ENCODE data around the gene ARHGAP15.

ARHGAP15 gene

GRCh38 chr2:143344780-143345179, 215.6 kb downstream of the ARHGAP15 start:
- DNase-seq (ENCODE audit: low read depth) = no peak

- no peak for DNase-seq (ENCODE audit: low read depth)
These were observed 216.9 kb downstream of the ARHGAP15 start for GRCh38 chr2:143345887-143346787.

- no peak for DNase-seq (ENCODE audit: low read depth)
These were observed 218.1 kb downstream of the ARHGAP15 start for GRCh38 chr2:143347271-143347695.

GRCh38 chr2:143347901-143348414, 218.7 kb downstream of the ARHGAP15 start:
- no peak for DNase-seq (ENCODE audit: low read depth)

- no peak for DNase-seq (ENCODE audit: low read depth)
These were observed 225.0 kb downstream of the ARHGAP15 start for GRCh38 chr2:143354050-143354750.

GRCh38 chr2:143355870-143356269, 226.7 kb downstream of the ARHGAP15 start:
- no peak for DNase-seq (ENCODE audit: low read depth)

- no peak for DNase-seq (ENCODE audit: low read depth)
These were observed 227.1 kb downstream of the ARHGAP15 start for GRCh38 chr2:143356336-143356735.

GRCh38 chr2:143356736-143357446, 227.7 kb downstream of the ARHGAP15 start:
- DNase-seq (ENCODE audit: low read depth) = no peak

- DNase-seq (ENCODE audit: low read depth) = no peak
These were observed 228.7 kb downstream of the ARHGAP15 start for GRCh38 chr2:143357966-143358365.

GRCh38 chr2:143361346-143361745, 232.1 kb downstream of the ARHGAP15 start:
- DNase-seq (ENCODE audit: low read depth) = no peak

- DNase-seq (ENCODE audit: low read depth) = no peak
These were observed 242.4 kb downstream of the ARHGAP15 start for GRCh38 chr2:143371616-143372015.

GRCh38 chr2:143375384-143375880, 246.2 kb downstream of the ARHGAP15 start:
- no peak for DNase-seq (ENCODE audit: low read depth)

GRCh38 chr2:143378996-143379395, 249.8 kb downstream of the ARHGAP15 start:
- DNase-seq (ENCODE audit: low read depth) = no peak

- DNase-seq (ENCODE audit: low read depth) = no peak
These were observed 250.7 kb downstream of the ARHGAP15 start for GRCh38 chr2:143379955-143380354.

GRCh38 chr2:143382573-143382972, 253.4 kb downstream of the ARHGAP15 start:
- no peak for DNase-seq (ENCODE audit: low read depth)

GRCh38 chr2:143383016-143383415, 253.8 kb downstream of the ARHGAP15 start:
- DNase-seq (ENCODE audit: low read depth) = no peak

GRCh38 chr2:143384111-143384510, 254.9 kb downstream of the ARHGAP15 start:
- no peak for DNase-seq (ENCODE audit: low read depth)

- DNase-seq (ENCODE audit: low read depth) = no peak
These were observed 261.0 kb downstream of the ARHGAP15 start for GRCh38 chr2:143390171-143390570.

- DNase-seq (ENCODE audit: low read depth) = no peak
These were observed 263.1 kb downstream of the ARHGAP15 start for GRCh38 chr2:143392358-143392757.

GRCh38 chr2:143394062-143394461, 264.8 kb downstream of the ARHGAP15 start:
- no peak for DNase-seq (ENCODE audit: low read depth)

GRCh38 chr2:143397884-143398614, 268.8 kb downstream of the ARHGAP15 start:
- no peak for DNase-seq (ENCODE audit: low read depth)

Data from stimulated activated CD4-positive, alpha-beta T cell treated with anti-CD3 and anti-CD28 coated beads, Interleukin-2, amount 100 ng/mL, for 4 hours (primary cell).